DOHH2 (cell line): Measurements from ENCODE around the gene HDAC8.

Source experiments
- EZH2phosphoT487 ChIP-seq: fragments of 200-600 bp; sonication (generic); IDR thresholded peaks from 2 replicates; pipeline ENCODE4 v1.6.1; 2017; ENCODE audit warnings: borderline replicate concordance, mild to moderate bottlenecking, antibody characterized with exemption, low read length, moderate library complexity, mixed read lengths
- TF ChIP-seq, protein P1 (sequence below): fragments of 200-600 bp; sonication (generic); IDR thresholded peaks from one replicate; pipeline ENCODE4 v1.5.1; 2014; ENCODE audit warnings: antibody characterized with exemption, mild to moderate bottlenecking, low read depth, low read length; ENCODE audit not compliant: poor library complexity, severe bottlenecking

DNA sequence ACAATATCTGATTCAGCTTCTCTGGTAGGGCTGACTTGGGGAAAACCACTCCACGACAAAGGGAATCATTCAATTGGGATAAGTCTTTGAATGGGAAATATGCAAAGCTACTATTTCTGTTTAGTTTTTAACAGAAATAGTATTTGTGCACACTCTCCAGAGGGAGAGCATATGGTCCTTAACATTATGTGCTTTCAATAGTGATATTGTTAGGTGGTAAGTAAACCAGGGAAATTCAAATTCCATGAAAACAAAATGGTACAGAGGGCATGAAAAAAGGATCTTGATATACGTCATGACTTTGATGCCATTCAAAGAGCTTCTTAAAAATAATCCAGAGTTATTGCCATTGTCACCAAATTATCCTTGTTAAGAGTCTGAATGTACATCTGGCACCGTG lies 219.9 kb downstream of the HDAC8 start:
- TF ChIP-seq EZH2phosphoT487, result no peak
- TF ChIP-seq, protein P1, sequence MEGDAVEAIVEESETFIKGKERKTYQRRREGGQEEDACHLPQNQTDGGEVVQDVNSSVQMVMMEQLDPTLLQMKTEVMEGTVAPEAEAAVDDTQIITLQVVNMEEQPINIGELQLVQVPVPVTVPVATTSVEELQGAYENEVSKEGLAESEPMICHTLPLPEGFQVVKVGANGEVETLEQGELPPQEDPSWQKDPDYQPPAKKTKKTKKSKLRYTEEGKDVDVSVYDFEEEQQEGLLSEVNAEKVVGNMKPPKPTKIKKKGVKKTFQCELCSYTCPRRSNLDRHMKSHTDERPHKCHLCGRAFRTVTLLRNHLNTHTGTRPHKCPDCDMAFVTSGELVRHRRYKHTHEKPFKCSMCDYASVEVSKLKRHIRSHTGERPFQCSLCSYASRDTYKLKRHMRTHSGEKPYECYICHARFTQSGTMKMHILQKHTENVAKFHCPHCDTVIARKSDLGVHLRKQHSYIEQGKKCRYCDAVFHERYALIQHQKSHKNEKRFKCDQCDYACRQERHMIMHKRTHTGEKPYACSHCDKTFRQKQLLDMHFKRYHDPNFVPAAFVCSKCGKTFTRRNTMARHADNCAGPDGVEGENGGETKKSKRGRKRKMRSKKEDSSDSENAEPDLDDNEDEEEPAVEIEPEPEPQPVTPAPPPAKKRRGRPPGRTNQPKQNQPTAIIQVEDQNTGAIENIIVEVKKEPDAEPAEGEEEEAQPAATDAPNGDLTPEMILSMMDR, result no peak
